ENCODE data around the gene NBPF11.
"Not testable (repeated sequence)": the region's sequence is repeated elsewhere in the genome, so short reads cannot be mapped to it uniquely, and the experiment has no call there.

- TF ChIP-seq CTCF, POLR2A (IDR thresholded peaks at IDR 0.05): not testable (repeated sequence)
Measured at GRCh38 chr1:148150014-148150413, 2.1 kb downstream of the NBPF11 start.
